CD8-positive, alpha-beta memory T cell (primary cell): Measurements from ENCODE around the gene PCDHB6. TPM values are rescaled to one million over a fixed set of nuclear protein-coding genes. Genes with fewer than 3 reads are reported as not detected.
"Not testable (repeated sequence)": the region's sequence is repeated elsewhere in the genome, so short reads cannot be mapped to it uniquely, and the experiment has no call there.

Experiments
- CTCF ChIA-PET: fragments of 350-600 bp; sonication (Branson Sonifier 250); formaldehyde crosslinking; loops from one replicate; lab custom pipeline; 2021; ENCODE audit warnings: antibody characterized with exemption; lab: Charles Lee
- POLR2A ChIA-PET: fragments of 350-600 bp; sonication (Branson Sonifier 250); formaldehyde crosslinking; loops from one replicate; lab custom pipeline; 2021; ENCODE audit warnings: antibody characterized with exemption; lab: Charles Lee
- DNase-seq, 5 donors: peaks; one replicate each; pipeline versions ENCODE4 v3.0.0 to v3.0.0-alpha.2; 2020 to 2022; ENCODE audit warnings: mixed read lengths in 1 of 5
- H3K27ac ChIP-seq: one replicate; pipeline ENCODE4 v1.7.0; 2013; ENCODE audit warnings: low read depth, mild to moderate bottlenecking, low read length, moderate library complexity
- H3K27me3 ChIP-seq: 2 replicates; pipeline ENCODE4 v1.7.0; 2013; ENCODE audit warnings: low read length, mild to moderate bottlenecking; ENCODE audit not compliant: insufficient read depth, poor library complexity, severe bottlenecking
- H3K36me3 ChIP-seq: 2 replicates; pipeline ENCODE4 v1.7.0; 2013; ENCODE audit warnings: mild to moderate bottlenecking, low read length, moderate library complexity; ENCODE audit not compliant: insufficient read depth
- H3K4me1 ChIP-seq: 2 replicates; pipeline ENCODE4 v1.7.0; 2013; ENCODE audit warnings: mild to moderate bottlenecking, low read length, moderate library complexity; ENCODE audit not compliant: insufficient read depth
- H3K4me3 ChIP-seq: 2 replicates; pipeline ENCODE4 v1.7.0; 2013; ENCODE audit warnings: mild to moderate bottlenecking, low read length
- H3K9me3 ChIP-seq: 2 replicates; pipeline ENCODE4 v1.7.0; 2013; ENCODE audit warnings: mild to moderate bottlenecking, low read length
- H3K27ac Mint-ChIP-seq, 8 donors: one replicate each; pipeline ENCODE4 v1.8.0; 2020 to 2021; ENCODE audit warnings: mixed read lengths in 8 of 8, mild to moderate bottlenecking in 6 of 8, inconsistent platforms in 3 of 8, moderate library complexity in 3 of 8
- H3K27me3 Mint-ChIP-seq, 2 donors: one replicate each; pipeline ENCODE4 v1.8.0; 2020 to 2021; ENCODE audit warnings: mixed read lengths in 2 of 2, mild to moderate bottlenecking in 1 of 2, moderate library complexity in 1 of 2
- H3K36me3 Mint-ChIP-seq, 3 donors: one replicate each; pipeline ENCODE4 v1.8.0; 2020 to 2021; ENCODE audit warnings: mixed read lengths in 3 of 3, inconsistent platforms in 1 of 3, mild to moderate bottlenecking in 1 of 3
- H3K4me1 Mint-ChIP-seq, 3 donors: one replicate each; pipeline ENCODE4 v1.8.0; 2020 to 2021; ENCODE audit warnings: mixed read lengths in 3 of 3, inconsistent platforms in 1 of 3, mild to moderate bottlenecking in 1 of 3
- H3K4me3 Mint-ChIP-seq, 7 donors: one replicate each; pipeline ENCODE4 v1.8.0; 2020 to 2021; ENCODE audit warnings: mixed read lengths in 7 of 7, mild to moderate bottlenecking in 6 of 7, moderate library complexity in 4 of 7, inconsistent platforms in 2 of 7
- H3K9me3 Mint-ChIP-seq, 5 donors: one replicate each; pipeline ENCODE4 v1.8.0; 2020 to 2022; ENCODE audit warnings: mixed read lengths in 5 of 5, mild to moderate bottlenecking in 3 of 5, moderate library complexity in 2 of 5, inconsistent platforms in 1 of 5
- polyA plus RNA-seq: library from polyadenylated mRNA; unstranded; fragments of 300-500 nt; fragmentation: Illumina TruSeq; gene quantifications from one replicate; pipeline ENCODE4 v1.2.3, GENCODE V29; 2021
- total RNA-seq, 2 experiments: library from RNA; stranded (reverse); gene quantifications; one replicate each; pipeline ENCODE4 v1.2.3, GENCODE V29; 2021

The PCDHB6 gene
- total and polyA plus RNA-seq, 3 experiments from 2014 or later: not detected

DNA sequence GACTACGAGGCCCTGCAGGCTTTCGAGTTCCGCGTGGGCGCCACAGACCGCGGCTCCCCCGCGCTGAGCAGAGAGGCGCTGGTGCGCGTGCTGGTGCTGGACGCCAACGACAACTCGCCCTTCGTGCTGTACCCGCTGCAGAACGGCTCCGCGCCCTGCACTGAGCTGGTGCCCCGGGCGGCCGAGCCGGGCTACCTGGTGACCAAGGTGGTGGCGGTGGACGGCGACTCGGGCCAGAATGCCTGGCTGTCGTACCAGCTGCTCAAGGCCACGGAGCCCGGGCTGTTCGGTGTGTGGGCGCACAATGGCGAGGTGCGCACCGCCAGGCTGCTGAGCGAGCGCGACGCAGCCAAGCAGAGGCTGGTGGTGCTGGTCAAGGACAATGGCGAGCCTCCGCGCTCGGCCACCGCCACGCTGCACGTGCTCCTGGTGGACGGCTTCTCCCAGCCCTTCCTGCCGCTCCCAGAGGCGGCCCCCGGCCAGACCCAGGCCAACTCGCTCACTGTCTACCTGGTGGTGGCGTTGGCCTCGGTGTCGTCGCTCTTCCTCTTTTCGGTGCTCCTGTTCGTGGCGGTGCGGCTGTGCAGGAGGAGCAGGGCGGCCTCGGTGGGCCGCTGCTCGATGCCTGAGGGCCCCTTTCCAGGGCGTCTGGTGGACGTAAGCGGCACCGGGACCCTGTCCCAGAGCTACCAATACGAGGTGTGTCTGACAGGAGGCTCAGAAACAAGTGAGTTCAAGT, 34.4 kb downstream of the PCDHB6 start:
- DNase-seq, CTCF ChIA-PET, H3K27me3 ChIP-seq, H3K4me1 Mint-ChIP-seq, H3K4me3 Mint-ChIP-seq, H3K4me1 ChIP-seq, H3K36me3 ChIP-seq, POLR2A ChIA-PET, H3K27ac Mint-ChIP-seq, H3K9me3 ChIP-seq, H3K27ac ChIP-seq, H3K4me3 ChIP-seq, H3K36me3 Mint-ChIP-seq: not testable (repeated sequence)
- H3K27me3 Mint-ChIP-seq: peaks cover 34 to 64% of the 10 kb centered on the region in 2 donors
- H3K9me3 Mint-ChIP-seq: peaks cover 11 to 36% (median 28%) of the 10 kb centered on the region in 5 donors

DNA sequence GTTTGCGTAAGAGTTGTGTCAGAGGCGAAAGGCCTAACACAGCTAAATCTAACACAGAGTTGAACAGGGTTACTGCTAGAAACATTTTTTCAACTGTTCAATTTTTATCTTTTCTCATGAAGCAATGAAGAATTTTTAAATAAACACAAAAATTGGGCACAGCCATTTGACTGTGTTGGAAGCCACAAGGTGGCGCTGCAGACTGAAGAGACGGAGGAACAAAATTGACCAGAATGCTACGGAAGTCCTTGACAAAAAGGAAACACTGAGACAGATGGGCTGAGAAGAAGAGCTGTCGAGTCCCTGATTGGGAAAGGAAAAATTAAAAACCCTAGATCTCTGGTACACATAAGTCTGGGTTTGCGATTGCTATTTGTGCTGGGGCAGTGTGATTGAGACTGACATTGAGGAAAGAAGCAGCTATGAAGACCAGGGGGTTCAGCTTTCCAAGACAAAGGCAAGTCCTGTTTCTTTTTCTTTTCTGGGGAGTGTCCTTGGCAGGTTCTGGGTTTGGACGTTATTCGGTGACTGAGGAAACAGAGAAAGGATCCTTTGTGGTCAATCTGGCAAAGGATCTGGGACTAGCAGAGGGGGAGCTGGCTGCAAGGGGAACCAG, 37.1 kb downstream of the PCDHB6 start, which contains the start of gene PCDHB9:
TSS of gene PCDHB9 (plus strand) at position 265 of the 616 bp plus-strand sequence. CDS start at position 423, 158 bp downstream.
- Mint-ChIP-seq H3K27me3 (peaks cover 41 to 70% of the 10 kb centered on the region in 2 donors), H3K27ac (peak within 1 kb of the TSS in 2 of 8 donors; percentile 3 to 9), H3K36me3 (peaks cover 1 to 9% (median 2%) of the 10 kb centered on the region in 3 donors), H3K4me1 (peaks cover 6 to 9% (median 6%) of the 10 kb centered on the region in 3 donors), H3K9me3 (peaks cover 13 to 50% (median 44%) of the 10 kb centered on the region in 5 donors), H3K4me3 (peak within 1 kb of the TSS; percentile 6 to 78 (median 63))
- POLR2A ChIA-PET: no interaction called here
- Histone ChIP-seq H3K27ac (no peak within 1 kb of the TSS), H3K4me3 (no peak within 1 kb of the TSS), H3K27me3 (no peaks in the 10 kb centered on the region), H3K9me3 (no peaks in the 10 kb centered on the region), H3K36me3 (no peaks in the 10 kb centered on the region), H3K4me1 (no peaks in the 10 kb centered on the region)
- CTCF ChIA-PET: no interaction called here
- DNase-seq: peak in 2 of 5 donors; percentile 8 to 18

DNA sequence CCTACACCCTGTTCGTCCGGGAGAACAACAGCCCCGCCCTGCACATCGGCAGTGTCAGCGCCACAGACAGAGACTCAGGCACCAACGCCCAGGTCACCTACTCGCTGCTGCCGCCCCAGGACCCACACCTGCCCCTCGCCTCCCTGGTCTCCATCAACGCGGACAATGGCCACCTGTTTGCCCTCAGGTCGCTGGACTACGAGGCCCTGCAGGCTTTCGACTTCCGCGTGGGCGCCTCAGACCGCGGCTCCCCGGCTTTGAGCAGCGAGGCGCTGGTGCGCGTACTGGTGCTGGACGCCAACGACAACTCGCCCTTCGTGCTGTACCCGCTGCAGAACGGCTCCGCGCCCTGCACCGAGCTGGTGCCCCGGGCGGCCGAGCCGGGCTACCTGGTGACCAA, 38.8 kb downstream of the PCDHB6 start:
- peaks cover 36 to 64% of the 10 kb centered on the region in 2 donors for H3K27me3 Mint-ChIP-seq
- POLR2A ChIA-PET, H3K27me3 ChIP-seq, H3K36me3 ChIP-seq, H3K4me3 ChIP-seq, H3K27ac Mint-ChIP-seq, H3K9me3 ChIP-seq, H3K27ac ChIP-seq, H3K4me1 Mint-ChIP-seq, H3K36me3 Mint-ChIP-seq, H3K4me3 Mint-ChIP-seq, H3K4me1 ChIP-seq, DNase-seq, CTCF ChIA-PET: not testable (repeated sequence)
- H3K9me3 Mint-ChIP-seq: peaks cover 14 to 50% (median 41%) of the 10 kb centered on the region in 5 donors

DNA sequence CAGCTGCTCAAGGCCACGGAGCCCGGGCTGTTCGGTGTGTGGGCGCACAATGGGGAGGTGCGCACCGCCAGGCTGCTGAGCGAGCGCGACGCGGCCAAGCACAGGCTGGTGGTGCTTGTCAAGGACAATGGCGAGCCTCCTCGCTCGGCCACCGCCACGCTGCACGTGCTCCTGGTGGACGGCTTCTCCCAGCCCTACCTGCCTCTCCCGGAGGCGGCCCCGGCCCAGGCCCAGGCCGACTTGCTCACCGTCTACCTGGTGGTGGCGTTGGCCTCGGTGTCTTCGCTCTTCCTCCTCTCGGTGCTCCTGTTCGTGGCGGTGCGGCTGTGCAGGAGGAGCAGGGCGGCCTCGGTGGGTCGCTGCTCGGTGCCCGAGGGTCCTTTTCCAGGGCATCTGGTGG, 39.3 kb downstream of the PCDHB6 start:
- H3K4me1 ChIP-seq, H3K4me3 ChIP-seq, POLR2A ChIA-PET, H3K4me3 Mint-ChIP-seq, H3K27ac Mint-ChIP-seq, H3K36me3 Mint-ChIP-seq, H3K9me3 ChIP-seq, H3K4me1 Mint-ChIP-seq, CTCF ChIA-PET, DNase-seq, H3K27ac ChIP-seq, H3K27me3 ChIP-seq, H3K36me3 ChIP-seq: not testable (repeated sequence)
- Mint-ChIP-seq H3K9me3 (peaks cover 14 to 50% (median 42%) of the 10 kb centered on the region in 5 donors), H3K27me3 (peaks cover 36 to 63% of the 10 kb centered on the region in 2 donors)

DNA sequence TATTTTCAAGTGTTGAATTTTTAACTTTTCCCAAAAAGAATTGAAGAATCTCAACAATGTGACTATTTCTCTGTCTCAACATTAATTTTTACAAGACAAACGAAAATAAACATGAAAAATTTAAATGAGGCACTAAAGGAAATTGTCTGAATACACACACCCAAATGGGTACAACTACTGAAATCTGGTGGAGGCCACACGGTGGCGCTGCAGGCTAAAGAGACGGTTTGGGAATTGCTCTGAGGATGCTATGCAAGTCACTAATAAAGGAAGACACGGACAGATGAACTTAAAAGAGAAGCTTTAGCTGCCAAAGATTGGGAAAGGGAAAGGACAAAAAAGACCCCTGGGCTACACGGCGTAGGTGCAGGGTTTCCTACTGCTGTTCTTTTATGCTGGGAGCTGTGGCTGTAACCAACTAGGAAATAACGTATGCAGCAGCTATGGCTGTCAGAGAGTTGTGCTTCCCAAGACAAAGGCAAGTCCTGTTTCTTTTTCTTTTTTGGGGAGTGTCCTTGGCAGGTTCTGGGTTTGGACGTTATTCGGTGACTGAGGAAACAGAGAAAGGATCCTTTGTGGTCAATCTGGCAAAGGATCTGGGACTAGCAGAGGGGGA, 42.4 kb downstream of the PCDHB6 start, which contains the start of gene PCDHB10:
TSS of gene PCDHB10 (plus strand) at position 244 of the 616 bp plus-strand sequence. CDS start at position 444, 200 bp downstream.
- Histone ChIP-seq H3K4me1 (no peaks in the 10 kb centered on the region), H3K36me3 (no peaks in the 10 kb centered on the region), H3K9me3 (peaks cover 5% of the 10 kb centered on the region), H3K4me3 (no peak within 1 kb of the TSS), H3K27me3 (no peaks in the 10 kb centered on the region), H3K27ac (no peak within 1 kb of the TSS)
- CTCF ChIA-PET: no interaction called here
- peak in 1 of 5 donors; percentile 6 for DNase-seq
- Mint-ChIP-seq H3K27ac (no peak within 1 kb of the TSS), H3K9me3 (peaks cover 31 to 55% (median 53%) of the 10 kb centered on the region in 5 donors), H3K36me3 (peaks cover 1 to 5% (median 2%) of the 10 kb centered on the region in 3 donors), H3K4me3 (peak within 1 kb of the TSS in 2 of 7 donors; percentile 11 to 25), H3K4me1 (peaks cover under 1 to 3% (median under 1%) of the 10 kb centered on the region in 3 donors), H3K27me3 (peaks cover 30 to 52% of the 10 kb centered on the region in 2 donors)
- POLR2A ChIA-PET: no interaction called here

DNA sequence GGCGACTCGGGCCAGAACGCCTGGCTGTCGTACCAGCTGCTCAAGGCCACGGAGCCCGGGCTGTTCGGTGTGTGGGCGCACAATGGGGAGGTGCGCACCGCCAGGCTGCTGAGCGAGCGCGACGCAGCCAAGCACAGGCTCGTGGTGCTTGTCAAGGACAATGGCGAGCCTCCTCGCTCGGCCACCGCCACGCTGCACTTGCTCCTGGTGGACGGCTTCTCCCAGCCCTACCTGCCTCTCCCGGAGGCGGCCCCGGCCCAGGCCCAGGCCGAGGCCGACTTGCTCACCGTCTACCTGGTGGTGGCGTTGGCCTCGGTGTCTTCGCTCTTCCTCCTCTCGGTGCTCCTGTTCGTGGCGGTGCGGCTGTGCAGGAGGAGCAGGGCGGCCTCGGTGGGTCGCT, 44.5 kb downstream of the PCDHB6 start:
- DNase-seq, H3K27me3 ChIP-seq, H3K36me3 Mint-ChIP-seq, CTCF ChIA-PET, H3K4me3 ChIP-seq, H3K4me3 Mint-ChIP-seq, H3K4me1 Mint-ChIP-seq, H3K9me3 ChIP-seq, POLR2A ChIA-PET, H3K27ac ChIP-seq, H3K27ac Mint-ChIP-seq, H3K4me1 ChIP-seq, H3K36me3 ChIP-seq: not testable (repeated sequence)
- Mint-ChIP-seq H3K9me3 (peaks cover 37 to 60% (median 50%) of the 10 kb centered on the region in 5 donors), H3K27me3 (peaks cover 29 to 60% of the 10 kb centered on the region in 2 donors)

DNA sequence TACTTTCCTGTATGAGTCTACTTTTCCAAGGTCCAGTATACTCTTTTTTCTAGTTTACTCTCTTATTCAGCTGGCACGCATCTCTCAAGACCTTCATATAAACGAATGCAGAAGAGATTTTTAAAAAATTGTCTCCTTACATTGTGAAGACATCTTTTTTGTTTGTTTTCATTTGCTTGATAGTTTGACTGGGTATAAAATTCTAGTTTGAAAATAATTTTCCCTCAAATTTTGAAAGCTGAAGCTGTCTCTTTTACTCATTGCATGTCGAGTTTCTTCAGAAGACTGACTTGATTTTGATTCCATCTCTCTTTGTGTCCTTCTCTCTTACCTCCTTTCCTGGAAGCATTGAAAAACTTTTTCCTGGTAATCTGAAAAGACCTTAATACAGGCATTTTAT, 46.5 kb downstream of the PCDHB6 start:
- H3K36me3 ChIP-seq: no peaks in the 10 kb centered on the region
- ChIA-PET POLR2A (no interaction called here), CTCF (no interaction called here)
- peaks cover 5% of the 10 kb centered on the region for H3K9me3 ChIP-seq
- Mint-ChIP-seq H3K9me3 (peaks cover 45 to 60% (median 53%) of the 10 kb centered on the region in 5 donors), H3K4me1 (no peaks in the 10 kb centered on the region), H3K27me3 (peaks cover 33 to 60% of the 10 kb centered on the region in 2 donors), H3K27ac (no peak overlapping the region), H3K36me3 (peaks cover 0 to 3% (median 0%) of the 10 kb centered on the region in 3 donors), H3K4me3 (no peak overlapping the region)
- H3K4me1 ChIP-seq: no peaks in the 10 kb centered on the region
- H3K4me3 ChIP-seq: no peak overlapping the region
- H3K27me3 ChIP-seq: no peaks in the 10 kb centered on the region
- no peak overlapping the region for H3K27ac ChIP-seq
- DNase-seq: no peak
